Hepatocyte (in vitro differentiated cells): ENCODE results near the gene ZNF860.

Experiments used
- EZH2phosphoT487 ChIP-seq: fragments of 200-600 bp; sonication (generic); IDR thresholded peaks from one replicate; pipeline ENCODE4 v1.6.1; 2018; ENCODE audit warnings: antibody characterized with exemption, mild to moderate bottlenecking, low read depth, moderate library complexity; ENCODE audit not compliant: unreplicated experiment, severe bottlenecking
- TF ChIP-seq, protein P1 (sequence below): fragments of 200-600 bp; sonication (generic); IDR thresholded peaks from 2 replicates; pipeline ENCODE4 v1.5.1; 2016; ENCODE audit warnings: antibody characterized with exemption, mild to moderate bottlenecking; ENCODE audit not compliant: poor library complexity

DNA sequence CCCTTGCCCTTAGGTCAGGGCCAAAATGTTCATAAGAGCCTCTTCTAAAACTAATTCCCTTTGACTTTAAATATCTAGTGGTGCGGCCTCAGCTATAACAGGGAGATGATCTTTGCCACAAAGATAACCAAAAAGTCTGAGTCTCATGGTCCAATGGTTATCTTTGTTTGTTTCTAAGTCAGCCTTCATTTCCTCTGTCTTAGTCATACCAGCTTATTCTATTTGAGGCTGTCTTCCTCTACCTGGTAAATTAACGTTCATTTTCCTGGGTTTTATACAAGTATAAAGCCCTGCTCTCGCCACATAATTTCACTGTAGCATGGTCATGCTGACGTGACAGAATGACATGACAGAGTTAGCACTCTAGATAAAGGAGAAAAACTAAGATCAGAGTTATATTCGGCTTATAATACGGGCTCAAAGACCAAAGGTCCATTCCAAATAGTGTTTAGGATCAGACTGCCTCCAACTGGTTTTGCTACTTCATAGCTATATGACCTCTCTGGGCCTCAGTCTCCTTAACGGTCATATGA is 18.4 kb downstream of the ZNF860 start:
- TF ChIP-seq, protein P1, sequence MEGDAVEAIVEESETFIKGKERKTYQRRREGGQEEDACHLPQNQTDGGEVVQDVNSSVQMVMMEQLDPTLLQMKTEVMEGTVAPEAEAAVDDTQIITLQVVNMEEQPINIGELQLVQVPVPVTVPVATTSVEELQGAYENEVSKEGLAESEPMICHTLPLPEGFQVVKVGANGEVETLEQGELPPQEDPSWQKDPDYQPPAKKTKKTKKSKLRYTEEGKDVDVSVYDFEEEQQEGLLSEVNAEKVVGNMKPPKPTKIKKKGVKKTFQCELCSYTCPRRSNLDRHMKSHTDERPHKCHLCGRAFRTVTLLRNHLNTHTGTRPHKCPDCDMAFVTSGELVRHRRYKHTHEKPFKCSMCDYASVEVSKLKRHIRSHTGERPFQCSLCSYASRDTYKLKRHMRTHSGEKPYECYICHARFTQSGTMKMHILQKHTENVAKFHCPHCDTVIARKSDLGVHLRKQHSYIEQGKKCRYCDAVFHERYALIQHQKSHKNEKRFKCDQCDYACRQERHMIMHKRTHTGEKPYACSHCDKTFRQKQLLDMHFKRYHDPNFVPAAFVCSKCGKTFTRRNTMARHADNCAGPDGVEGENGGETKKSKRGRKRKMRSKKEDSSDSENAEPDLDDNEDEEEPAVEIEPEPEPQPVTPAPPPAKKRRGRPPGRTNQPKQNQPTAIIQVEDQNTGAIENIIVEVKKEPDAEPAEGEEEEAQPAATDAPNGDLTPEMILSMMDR: no peak
- no peak for TF ChIP-seq EZH2phosphoT487
